GM19035 (cell line): ENCODE results near the gene CROT.
A peak's percentile ranks its signal among the peaks of the same experiment; 100 is the strongest.

Experiments used
- ATAC-seq: cut with Tn5 transposase; IDR thresholded peaks from one replicate; pipeline ENCODE4 v1.9.1; 2021; ENCODE audit not compliant: unreplicated experiment

Gene CROT

DNA sequence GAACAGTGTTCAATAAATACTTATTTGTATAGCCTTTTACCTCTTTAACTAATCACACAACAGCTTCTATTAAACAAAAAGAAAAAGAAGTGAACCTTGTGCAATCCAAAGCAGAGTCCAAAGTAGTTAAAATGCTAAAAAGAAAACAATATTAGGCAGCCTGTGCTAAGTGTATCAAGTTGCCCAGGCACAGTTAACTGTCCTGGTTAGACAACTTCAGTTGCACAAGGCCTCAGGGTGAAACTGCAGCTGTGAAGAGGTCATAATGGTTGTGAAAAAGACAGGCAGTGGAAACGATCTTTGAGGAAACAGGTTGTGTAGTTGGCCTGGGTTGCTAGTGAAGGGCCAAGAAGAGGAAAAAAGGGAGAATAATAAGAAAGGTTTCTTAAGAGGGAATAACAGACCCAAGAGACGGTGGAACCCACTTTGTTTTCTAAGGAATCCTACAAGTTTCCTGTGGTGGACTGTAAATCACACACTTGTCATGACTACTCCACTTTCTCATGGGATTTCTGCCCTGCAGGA, 6.0 kb upstream of the CROT start:
- no peak for ATAC-seq

DNA sequence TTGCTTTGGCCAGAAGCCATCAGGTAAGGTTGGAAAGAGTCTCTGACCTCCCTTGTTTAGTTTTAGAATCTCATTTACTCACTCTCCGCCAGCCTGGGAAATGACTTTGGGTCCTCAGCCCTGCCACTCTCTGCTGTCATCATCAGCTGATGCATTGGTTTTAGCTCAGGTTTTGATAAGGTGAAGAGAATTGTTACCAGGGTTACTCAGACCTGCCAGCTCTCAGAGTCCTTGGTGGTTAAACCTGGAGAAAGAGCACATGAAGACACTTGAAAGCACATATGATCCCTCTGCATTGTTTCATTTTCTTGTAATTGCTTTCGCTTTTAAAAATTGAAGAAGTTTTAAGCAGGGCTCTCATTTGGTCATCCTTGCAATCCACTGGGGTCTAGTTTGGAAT, 4.0 kb upstream of the CROT start:
- no peak for ATAC-seq

DNA sequence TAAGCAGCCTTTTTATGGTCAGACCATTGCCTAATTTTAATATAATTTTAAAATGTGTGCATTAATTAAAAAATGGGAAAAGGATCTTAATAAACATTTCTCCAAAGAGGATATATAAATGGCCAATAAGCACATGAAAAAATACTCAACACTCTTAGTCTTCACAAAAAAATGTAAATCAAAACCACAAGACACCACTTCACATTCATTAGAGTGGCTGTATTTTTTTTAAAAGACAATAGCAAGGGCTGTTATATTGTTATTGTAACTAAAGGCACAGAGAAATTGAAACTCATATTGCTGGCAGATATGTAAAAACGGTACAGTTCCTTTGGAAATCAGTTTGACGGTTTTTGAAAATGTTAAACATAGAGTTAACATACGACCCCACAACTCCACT, 3.2 kb upstream of the CROT start:
- no peak for ATAC-seq

DNA sequence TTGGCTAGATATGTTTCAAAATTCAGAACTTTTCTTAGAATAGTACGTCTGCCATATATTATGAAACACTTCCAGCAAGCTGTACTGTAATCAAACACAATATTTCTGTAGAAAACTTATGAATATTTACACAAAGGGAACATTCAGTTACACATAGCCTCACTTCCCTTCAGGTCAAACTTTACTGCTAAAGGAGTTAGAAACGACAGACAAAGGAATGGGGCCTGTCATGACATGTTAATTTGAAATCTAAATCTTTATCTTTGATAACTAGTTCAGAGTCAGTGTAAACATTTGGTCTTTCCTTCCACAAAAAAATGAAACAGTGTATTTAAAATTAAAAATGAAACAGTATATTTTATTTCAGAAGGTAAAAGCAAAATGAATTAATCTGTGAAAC, 1.0 kb upstream of the CROT start:
- no peak for ATAC-seq

DNA sequence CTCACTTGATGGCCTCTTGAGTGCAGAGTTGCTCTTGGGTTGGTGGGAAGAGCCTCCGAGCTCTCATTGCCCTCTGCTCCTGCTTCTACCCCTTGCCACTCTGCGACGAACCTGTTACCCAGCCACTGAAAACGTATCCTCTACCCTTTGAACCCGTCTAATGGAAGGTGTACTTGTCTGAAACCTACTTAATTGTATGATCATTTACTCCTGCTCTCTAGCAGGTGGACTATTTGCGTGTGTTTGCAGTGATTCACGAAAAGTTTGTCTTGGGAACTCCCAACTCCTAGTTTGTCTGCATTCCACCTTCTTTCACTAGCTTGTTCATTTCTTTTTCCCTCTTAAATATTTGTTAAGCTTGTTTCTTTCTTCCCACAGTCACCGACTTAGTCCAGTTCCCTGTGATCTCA, 503 bp downstream of the CROT start:
- ATAC-seq, result peak; percentile 3

DNA sequence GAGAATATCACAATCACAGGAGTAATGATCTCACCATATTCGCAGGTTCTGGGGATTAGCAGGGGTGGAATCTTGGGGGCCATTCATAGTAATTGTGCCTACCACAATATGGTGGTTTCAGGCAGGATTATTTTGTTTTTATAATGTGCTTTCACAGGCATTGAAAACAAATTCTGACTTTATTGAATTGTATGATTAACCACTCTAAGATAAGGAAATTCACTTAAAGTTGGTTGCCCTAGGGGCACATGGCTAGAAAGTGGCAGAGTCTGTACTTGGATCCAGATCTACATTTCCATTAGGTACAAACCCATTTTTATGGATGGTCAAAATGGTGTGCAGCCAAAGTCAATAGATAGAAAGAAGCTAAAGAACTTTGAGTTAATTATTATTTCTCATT, 1.7 kb downstream of the CROT start:
- ATAC-seq, result no peak

DNA sequence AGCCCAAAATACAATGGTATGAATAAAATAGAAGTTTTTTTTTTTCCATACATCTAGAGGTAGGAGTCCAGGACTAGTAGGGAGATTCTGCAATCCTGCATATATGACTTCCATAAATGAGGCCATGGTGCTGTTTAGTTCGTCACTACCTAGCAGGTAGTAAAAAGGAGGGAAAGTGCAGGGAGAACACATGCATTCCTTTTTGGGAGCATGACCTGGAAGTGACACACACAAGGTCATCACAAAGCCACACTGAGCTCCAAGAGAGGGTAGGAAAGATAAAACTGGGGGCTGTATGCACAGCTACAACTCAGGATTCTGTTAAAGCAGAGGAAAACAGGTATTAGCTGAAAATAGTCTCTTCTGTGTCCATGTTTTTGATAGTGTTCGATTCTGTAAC, 2.2 kb downstream of the CROT start:
- no peak for ATAC-seq

DNA sequence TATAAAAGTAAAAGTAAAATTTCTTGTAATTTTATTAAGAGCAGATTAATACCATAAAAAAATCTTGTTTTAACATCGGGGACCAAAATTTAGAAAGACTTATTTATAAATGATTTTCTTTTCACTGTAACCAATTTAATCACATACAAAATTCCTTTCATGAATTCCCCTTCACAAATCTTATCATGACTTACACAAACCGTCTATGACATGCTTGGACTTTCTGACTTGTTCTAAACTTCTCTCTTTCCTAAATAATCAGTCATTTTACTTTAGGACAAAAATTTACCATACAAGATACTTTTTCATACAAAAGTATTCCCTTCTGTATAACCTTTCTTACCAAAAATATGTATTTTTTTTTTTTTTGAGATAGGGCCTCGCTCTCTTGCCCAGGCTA, 9.3 kb downstream of the CROT start:
- no peak for ATAC-seq

DNA sequence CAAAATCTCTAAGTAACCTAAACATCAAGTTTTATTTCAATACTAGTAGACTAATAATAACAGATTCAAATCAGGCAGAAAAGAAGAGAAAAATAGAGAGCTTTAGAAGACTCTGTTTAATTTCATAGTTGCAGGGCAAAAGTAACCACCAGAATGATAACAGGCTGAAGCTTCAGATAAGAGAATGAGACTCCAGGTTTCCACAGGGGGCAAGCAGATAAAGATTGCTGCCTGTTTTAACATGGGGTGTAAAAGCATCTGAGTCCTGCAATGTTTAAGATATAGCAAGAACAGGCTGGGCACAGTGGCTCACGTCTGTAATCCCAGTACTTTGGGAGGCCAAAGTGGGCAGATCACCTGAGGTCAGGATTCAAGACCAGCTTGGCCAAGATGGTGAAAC, 11.0 kb downstream of the CROT start:
- ATAC-seq, result no peak

DNA sequence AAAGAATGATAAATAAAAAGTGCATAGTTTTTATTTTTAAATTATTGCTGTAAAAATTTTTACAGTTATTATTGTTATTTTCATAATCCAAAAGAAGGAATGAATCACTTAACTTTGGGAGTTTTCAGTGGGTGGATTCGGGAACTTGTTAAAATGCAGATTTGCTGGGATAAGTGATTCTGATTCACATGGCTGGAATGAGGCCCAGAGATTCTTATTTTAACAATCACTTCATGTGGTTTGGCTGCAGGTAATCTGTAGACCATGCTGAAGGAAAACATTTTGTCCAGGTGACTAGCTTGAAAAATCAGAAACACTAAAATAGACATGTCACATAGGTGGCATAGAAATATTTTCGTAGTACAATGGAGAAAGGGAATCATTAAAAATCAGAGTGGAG, 13.9 kb downstream of the CROT start:
- ATAC-seq, result no peak

DNA sequence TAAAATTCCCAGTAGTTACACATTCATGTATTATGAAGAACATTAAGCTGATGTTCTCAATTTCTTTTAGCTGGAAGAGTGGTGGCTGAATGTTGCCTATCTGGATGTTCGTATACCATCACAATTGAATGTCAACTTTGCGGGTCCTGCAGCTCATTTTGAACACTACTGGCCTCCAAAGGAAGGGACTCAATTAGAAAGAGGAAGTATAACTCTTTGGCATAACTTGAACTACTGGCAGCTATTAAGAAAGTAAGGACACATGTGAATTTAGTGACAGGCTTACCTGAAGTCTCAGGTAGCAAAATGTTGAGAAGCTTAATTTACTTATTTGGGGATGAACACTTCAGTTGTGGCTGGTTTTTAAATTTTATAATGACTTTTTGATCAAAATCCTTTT, 15.9 kb downstream of the CROT start:
- ATAC-seq, result no peak

DNA sequence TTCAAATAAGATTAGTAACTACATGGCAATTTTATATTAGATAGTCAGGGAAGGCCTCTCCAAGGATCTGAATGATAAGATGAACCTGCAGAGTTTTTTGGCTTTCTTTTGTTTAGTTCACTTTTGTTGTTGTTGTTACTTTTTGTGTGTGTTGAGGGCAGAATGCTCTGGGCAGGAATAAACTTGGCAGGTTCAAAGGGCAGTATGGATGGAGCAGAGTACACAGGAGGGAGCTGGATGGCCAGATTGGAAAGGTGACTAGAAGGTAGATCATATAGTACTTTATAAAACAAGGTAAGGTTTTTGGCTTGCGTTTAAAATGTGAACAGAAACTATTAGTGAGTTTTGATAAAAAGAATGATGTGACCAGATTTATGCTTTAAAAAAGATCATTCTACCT, 17.9 kb downstream of the CROT start:
- no peak for ATAC-seq

DNA sequence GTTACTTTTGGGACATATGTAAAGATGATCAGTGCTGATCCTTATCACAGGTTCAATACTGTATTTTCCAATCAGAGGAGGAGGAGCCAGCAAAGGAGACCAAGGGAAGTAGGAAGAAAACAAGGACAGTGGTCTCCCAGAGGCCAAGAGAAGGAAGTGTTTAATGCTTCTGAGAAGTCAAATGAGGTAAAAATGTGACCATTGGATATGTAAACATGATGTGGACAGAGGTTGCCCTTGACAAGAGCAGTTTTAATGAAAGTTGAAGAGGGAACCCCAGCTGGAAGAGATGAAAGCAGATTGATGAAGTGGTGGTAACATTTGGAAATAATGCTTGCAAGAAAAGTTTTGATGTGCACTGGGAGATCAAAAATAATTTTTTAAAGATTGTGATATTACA, 18.8 kb downstream of the CROT start:
- no peak for ATAC-seq

DNA sequence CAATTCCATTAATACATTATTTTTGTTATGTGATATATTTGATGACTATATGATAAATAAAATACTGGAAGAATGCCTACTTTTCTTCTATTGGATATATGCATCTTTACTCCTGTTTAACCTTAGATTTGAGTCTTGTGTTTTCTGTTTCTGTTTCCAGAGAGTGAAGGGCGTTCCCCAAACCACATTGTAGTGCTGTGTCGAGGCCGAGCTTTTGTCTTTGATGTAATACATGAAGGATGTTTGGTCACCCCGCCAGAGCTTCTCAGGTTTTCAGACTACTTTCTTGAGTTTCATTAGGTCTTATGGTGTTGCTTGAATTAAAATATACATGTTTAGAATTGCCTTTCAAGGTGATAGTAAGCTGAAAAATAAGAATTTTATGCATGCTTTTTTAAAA, 23.8 kb downstream of the CROT start:
- ATAC-seq, result no peak

DNA sequence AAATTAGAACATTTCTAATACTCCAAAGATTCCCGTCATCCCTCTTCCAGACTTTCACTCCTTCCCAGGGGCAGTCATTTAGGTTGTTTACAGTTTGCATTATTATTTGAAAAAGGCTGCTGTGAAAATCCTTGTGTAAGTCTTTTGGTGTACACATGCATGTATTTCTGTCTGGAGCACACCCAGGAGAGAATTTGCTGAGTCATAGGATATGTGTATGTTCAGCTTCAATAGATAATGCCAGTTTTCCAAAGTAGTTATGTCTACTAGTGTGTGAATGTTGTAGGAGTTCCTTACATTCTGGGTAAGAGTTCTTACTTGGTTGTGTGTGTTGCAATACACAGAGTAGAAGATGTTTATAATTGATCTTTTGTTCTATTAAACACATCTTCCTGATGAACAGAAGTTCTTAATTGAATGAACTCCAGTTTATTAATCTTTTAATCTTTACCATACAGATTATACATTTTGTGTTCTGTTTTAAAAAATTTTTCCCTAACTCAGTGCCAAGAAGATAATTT, 25.3 kb downstream of the CROT start:
- no peak for ATAC-seq

DNA sequence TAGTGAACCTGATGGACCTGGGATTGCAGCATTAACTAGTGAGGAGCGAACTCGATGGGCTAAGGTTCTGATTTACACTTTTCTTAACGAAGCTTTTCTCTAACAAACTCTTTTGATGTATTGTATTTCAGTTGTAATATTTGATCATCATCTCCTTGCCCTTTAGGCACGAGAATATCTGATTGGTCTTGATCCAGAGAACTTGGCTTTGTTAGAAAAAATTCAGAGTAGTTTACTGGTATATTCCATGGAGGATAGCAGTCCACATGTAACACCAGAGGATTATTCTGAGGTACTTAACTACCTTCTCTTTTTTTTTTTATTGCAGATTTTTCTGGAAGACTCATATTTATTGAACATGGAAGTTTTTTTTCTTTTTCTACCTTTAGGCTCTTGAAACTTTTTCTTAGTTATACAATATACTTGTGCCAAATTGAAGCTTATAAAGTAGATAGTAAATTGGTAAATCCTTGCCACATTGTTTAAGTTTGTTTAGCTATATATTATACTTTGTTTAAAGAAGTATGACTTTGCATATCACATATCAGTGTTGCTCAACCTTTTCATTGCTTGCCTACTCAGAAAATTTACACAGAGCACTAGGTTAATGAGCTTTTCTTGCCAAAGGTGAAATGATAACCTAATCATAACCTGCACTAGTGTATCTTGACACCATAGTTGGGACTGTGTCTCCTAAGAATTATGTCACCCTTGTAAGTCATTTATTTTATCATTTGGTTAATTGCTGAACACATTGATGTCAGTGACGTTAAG, 30.4 kb downstream of the CROT start:
- ATAC-seq, result no peak

DNA sequence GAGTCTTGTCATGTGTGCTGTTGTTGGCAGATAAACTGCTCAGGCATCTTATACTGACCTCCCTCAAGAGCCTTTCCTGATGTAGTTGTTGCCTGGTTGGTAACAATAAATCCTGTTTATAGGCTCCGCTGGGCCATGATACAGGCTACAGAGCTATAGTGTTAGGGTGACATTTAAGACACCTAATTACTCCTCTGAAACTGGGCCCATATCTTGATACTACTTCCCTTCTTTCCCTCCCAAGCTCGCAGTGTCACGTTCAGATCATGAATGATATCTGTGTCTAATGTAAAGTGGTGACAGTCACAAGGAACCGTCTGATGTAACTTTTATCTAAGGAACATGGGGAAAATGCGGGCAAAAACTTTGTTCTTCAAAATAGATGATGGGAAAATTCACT, 35.4 kb downstream of the CROT start:
- no peak for ATAC-seq

DNA sequence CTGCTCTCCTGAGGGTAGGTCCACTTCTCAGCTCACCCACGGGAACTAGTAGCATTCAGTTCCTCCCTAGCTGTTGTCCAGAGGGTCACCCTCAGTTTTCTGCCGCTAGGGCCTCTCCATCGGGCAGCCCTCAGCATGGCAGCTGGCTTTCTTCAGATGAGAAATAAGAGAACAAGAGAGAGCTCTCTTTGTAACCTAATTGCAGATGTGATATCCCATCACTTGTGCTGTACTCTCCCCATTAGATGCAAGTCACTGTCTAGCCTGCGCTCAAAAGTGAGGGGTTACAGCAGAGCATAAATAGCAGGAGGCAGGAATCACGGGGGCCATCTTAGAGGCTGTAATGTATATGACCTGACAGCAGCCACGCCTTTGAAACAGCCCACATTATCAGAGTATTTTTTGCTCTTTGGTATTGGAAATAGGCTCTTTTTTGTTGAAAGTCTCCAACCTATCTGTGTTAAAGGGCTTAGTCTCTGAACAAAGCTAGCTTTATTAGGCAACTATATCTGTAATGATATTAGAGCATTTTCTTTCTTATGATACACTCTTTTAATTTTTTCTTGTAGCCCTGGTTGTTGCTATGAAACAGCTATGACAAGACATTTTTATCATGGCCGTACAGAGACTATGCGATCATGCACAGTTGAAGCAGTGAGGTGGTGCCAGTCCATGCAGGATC, 45.7 kb downstream of the CROT start:
- no peak for ATAC-seq

DNA sequence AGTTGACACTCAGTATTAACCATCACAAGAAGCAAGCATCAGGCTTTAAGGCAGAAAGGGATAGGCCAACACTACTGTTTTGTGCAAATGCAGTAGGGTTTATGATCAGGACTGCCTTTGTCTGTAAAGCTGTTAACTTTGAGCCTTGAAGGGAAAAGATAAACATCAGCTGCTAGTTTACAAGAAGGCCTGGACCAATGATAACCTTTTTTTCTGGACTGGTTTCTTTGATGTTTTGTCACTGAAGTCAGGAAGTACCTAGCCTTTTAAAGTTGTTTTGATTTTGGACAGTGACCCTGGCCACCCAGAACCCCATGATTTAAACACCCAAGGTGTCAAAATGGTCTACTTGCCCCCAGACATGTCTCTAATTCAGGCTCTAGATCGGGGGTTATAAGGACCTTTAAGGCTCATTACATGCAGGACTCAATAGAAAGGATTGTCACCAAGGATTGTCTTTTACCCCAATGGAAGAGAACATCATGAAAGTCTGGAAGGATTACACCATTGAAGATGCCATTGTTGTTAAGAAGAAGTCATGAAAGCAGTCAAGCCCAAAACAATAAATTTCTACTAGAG, 50.1 kb downstream of the CROT start:
- ATAC-seq, result no peak

DNA sequence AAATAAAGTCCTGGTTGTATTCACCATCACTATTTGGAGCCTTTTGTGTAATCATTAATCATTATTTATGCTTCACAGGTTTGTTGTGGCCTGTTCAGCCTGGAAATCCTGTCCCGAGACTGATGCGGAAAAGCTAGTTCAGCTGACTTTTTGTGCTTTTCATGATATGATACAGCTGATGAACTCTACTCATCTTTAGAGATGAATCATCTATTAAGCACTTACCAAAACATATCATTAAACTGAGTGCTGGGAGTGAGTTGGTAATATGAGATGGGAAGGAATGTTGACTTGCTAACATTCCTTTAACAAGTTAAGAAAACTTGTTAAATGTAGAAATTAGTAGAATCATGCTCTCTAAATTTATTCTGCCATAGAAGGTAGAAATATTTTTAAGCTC, 53.0 kb downstream of the CROT start:
- ATAC-seq, result no peak

DNA sequence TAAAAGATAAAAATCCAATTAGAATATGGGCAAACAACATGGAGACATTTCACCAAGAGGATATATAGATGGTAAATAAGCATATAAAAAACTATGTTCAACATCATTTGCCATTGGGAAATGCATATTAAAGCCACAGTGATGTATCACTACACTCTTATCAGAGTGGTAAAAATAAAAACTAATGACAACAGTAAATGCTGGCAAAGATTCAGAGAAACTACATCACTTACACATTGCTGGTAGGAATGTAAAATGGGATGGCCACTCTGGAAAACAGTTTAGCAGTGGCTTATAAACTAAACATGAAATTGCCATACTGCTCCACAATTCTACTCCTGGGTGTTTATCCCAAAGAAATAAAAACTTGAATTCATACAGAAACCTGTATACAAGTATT, 59.2 kb downstream of the CROT start:
- no peak for ATAC-seq

DNA sequence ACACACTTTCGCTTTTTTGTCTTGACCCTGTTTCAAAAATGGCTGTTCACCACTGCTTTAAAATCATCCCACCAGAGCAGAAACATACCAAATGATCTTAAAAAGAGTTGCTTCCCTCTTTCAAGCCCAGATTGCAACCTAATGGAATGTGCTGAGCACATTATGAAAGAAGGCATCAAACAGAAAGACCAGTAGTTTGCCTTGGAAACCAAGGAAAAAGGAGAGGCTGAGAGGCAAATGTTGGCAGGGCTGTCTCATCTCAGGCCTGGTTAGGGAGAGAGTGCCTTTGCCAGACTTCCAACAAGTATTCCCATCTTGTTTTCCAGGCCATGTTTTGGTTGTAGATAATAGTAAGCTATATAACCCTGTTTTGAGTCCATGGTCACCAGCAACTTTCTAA, 65.7 kb downstream of the CROT start:
- no peak for ATAC-seq
